ENCODE measurements around the gene MINDY3.
"Not testable (repeated sequence)": the region's sequence is repeated elsewhere in the genome, so short reads cannot be mapped to it uniquely, and the experiment has no call there.

MINDY3 gene

DNA sequence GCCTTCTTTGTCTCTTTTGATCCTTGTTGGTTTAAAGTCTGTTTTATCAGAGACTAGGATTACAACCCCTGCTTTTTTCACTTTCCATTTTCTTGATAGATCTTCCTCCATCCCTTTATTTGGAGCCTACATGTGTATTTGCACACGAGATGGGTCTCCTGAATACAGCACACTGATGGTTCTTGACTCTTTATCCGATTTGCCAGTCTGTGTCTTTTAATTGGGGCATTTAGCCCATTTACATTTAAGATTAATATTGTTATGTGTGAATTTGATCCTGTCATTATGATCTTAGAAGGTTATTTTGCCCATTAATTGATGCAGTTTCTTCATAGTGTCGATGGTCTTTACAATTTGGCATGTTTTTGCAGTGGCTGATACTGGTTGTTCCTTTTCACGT is 16.0 kb upstream of the MINDY3 start:
- H3K36me3 ChIP-seq (ENCODE audit: control insufficient read depth in 5 of 5, insufficient read depth in 5 of 5, low read length in 5 of 5); H3K4me1 ChIP-seq (ENCODE audit: control insufficient read depth in 5 of 5, insufficient read depth in 5 of 5, low read length in 5 of 5); H3K4me3 ChIP-seq (ENCODE audit: low read depth in 1 of 5, low read length in 5 of 5); H3K27ac ChIP-seq (ENCODE audit: low read depth, low read length); H3K9ac ChIP-seq (ENCODE audit: low read length in 5 of 5); H3K9me3 ChIP-seq (ENCODE audit: control insufficient read depth in 5 of 5, low read length in 5 of 5); H3K27me3 ChIP-seq (ENCODE audit: control insufficient read depth in 5 of 5, insufficient read depth in 4 of 5, low read length in 5 of 5): not testable (repeated sequence)

GRCh38 chr10:15872645-15873044 is 12.3 kb upstream of the MINDY3 start:
- not testable (repeated sequence) for H3K9ac ChIP-seq (ENCODE audit: low read length in 5 of 5); H3K9me3 ChIP-seq (ENCODE audit: control insufficient read depth in 5 of 5, low read length in 5 of 5); H3K4me1 ChIP-seq (ENCODE audit: control insufficient read depth in 5 of 5, insufficient read depth in 5 of 5, low read length in 5 of 5); H3K36me3 ChIP-seq (ENCODE audit: control insufficient read depth in 5 of 5, insufficient read depth in 5 of 5, low read length in 5 of 5); H3K27ac ChIP-seq (ENCODE audit: low read depth, low read length); H3K4me3 ChIP-seq (ENCODE audit: low read depth in 1 of 5, low read length in 5 of 5); H3K27me3 ChIP-seq (ENCODE audit: control insufficient read depth in 5 of 5, insufficient read depth in 4 of 5, low read length in 5 of 5)

DNA sequence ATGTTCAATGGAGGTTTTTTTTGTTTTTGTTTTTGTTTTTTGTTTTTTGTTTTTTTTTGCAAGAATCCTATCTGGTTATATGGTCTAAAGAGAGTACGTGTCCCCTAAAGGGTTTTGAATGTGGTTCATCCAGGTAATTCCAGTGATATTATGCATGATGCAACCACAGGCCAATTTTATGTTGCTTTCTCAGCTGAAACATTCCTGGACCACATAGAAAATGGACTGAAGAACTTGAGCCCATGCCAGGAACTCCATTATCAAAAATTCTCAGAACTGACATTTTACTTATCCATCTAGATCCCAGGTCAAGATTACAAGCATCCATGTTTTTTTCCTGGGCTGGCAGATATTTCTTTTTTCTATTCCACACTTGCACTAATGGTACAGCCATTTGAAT is 11.5 kb upstream of the MINDY3 start:
- H3K27ac ChIP-seq (ENCODE audit: low read depth, low read length) = no peak overlapping the region
- H3K4me3 ChIP-seq (ENCODE audit: low read depth in 1 of 5, low read length in 5 of 5) = no peak overlapping the region
- peaks cover 2 to 7% (median 3%) of the 10 kb centered on the region in 5 donors for H3K27me3 ChIP-seq (ENCODE audit: control insufficient read depth in 5 of 5, insufficient read depth in 4 of 5, low read length in 5 of 5)
- H3K36me3 ChIP-seq (ENCODE audit: control insufficient read depth in 5 of 5, insufficient read depth in 5 of 5, low read length in 5 of 5) = no peaks in the 10 kb centered on the region
- H3K9me3 ChIP-seq (ENCODE audit: control insufficient read depth in 5 of 5, low read length in 5 of 5) = peaks cover 0 to 2% (median 0%) of the 10 kb centered on the region in 5 donors
- no peak overlapping the region for H3K9ac ChIP-seq (ENCODE audit: low read length in 5 of 5)
- no peaks in the 10 kb centered on the region for H3K4me1 ChIP-seq (ENCODE audit: control insufficient read depth in 5 of 5, insufficient read depth in 5 of 5, low read length in 5 of 5)

- Histone ChIP-seq H3K4me3 (ENCODE audit: low read depth in 1 of 5, low read length in 5 of 5) (no peak overlapping the region), H3K27me3 (ENCODE audit: control insufficient read depth in 5 of 5, insufficient read depth in 4 of 5, low read length in 5 of 5) (peaks cover 3 to 18% (median 9%) of the 10 kb centered on the region in 5 donors), H3K36me3 (ENCODE audit: control insufficient read depth in 5 of 5, insufficient read depth in 5 of 5, low read length in 5 of 5) (no peaks in the 10 kb centered on the region), H3K9me3 (ENCODE audit: control insufficient read depth in 5 of 5, low read length in 5 of 5) (peaks cover 0 to 5% (median 0%) of the 10 kb centered on the region in 5 donors), H3K9ac (ENCODE audit: low read length in 5 of 5) (no peak overlapping the region), H3K27ac (ENCODE audit: low read depth, low read length) (no peak overlapping the region), H3K4me1 (ENCODE audit: control insufficient read depth in 5 of 5, insufficient read depth in 5 of 5, low read length in 5 of 5) (no peaks in the 10 kb centered on the region)
Measured at GRCh38 chr10:15869935-15870334, 9.6 kb upstream of the MINDY3 start.

- peaks cover 0 to 4% (median 0%) of the 10 kb centered on the region in 5 donors for H3K9me3 ChIP-seq (ENCODE audit: control insufficient read depth in 5 of 5, low read length in 5 of 5)
- H3K9ac ChIP-seq (ENCODE audit: low read length in 5 of 5) = no peak overlapping the region
- no peaks in the 10 kb centered on the region for H3K4me1 ChIP-seq (ENCODE audit: control insufficient read depth in 5 of 5, insufficient read depth in 5 of 5, low read length in 5 of 5)
- H3K27ac ChIP-seq (ENCODE audit: low read depth, low read length) = no peak overlapping the region
- no peak overlapping the region for H3K4me3 ChIP-seq (ENCODE audit: low read depth in 1 of 5, low read length in 5 of 5)
- no peaks in the 10 kb centered on the region for H3K36me3 ChIP-seq (ENCODE audit: control insufficient read depth in 5 of 5, insufficient read depth in 5 of 5, low read length in 5 of 5)
- peaks cover 3 to 24% (median 9%) of the 10 kb centered on the region in 5 donors for H3K27me3 ChIP-seq (ENCODE audit: control insufficient read depth in 5 of 5, insufficient read depth in 4 of 5, low read length in 5 of 5)
Measured at GRCh38 chr10:15868006-15868405, 7.7 kb upstream of the MINDY3 start.

- Histone ChIP-seq H3K9ac (ENCODE audit: low read length in 5 of 5) (no peak overlapping the region), H3K27me3 (ENCODE audit: control insufficient read depth in 5 of 5, insufficient read depth in 4 of 5, low read length in 5 of 5) (peaks cover 3 to 22% (median 9%) of the 10 kb centered on the region in 5 donors), H3K36me3 (ENCODE audit: control insufficient read depth in 5 of 5, insufficient read depth in 5 of 5, low read length in 5 of 5) (no peaks in the 10 kb centered on the region), H3K4me3 (ENCODE audit: low read depth in 1 of 5, low read length in 5 of 5) (no peak overlapping the region), H3K4me1 (ENCODE audit: control insufficient read depth in 5 of 5, insufficient read depth in 5 of 5, low read length in 5 of 5) (peaks cover 2 to 7% (median 5%) of the 10 kb centered on the region in 5 donors), H3K27ac (ENCODE audit: low read depth, low read length) (no peak overlapping the region), H3K9me3 (ENCODE audit: control insufficient read depth in 5 of 5, low read length in 5 of 5) (peaks cover 0 to 4% (median 0%) of the 10 kb centered on the region in 5 donors)
Measured at GRCh38 chr10:15865304-15865703, 5.0 kb upstream of the MINDY3 start.

DNA sequence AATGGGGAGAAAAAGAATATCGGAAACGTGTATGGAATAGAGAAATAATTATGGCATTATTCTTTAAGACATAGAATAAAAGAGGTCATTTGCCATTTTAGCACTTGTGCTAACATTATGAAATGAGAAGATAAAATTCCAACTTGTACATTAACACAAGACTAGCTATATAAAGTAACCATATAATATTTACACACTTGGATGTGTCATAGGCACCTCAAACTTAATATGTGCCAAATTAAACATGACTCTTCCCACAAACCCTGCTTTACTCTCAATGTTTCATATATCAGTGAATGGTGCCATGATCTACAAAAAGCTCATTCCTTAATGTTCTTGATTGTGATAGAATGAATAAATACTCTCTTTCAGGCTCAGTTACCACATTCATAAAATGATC is 4.1 kb upstream of the MINDY3 start:
- peaks cover 2 to 11% (median 8%) of the 10 kb centered on the region in 5 donors for H3K4me1 ChIP-seq (ENCODE audit: control insufficient read depth in 5 of 5, insufficient read depth in 5 of 5, low read length in 5 of 5)
- H3K27me3 ChIP-seq (ENCODE audit: control insufficient read depth in 5 of 5, insufficient read depth in 4 of 5, low read length in 5 of 5) = peaks cover 3 to 18% (median 8%) of the 10 kb centered on the region in 5 donors
- H3K36me3 ChIP-seq (ENCODE audit: control insufficient read depth in 5 of 5, insufficient read depth in 5 of 5, low read length in 5 of 5) = no peaks in the 10 kb centered on the region
- H3K9me3 ChIP-seq (ENCODE audit: control insufficient read depth in 5 of 5, low read length in 5 of 5) = peaks cover 0 to 4% (median 0%) of the 10 kb centered on the region in 5 donors
- no peak overlapping the region for H3K27ac ChIP-seq (ENCODE audit: low read depth, low read length)
- H3K4me3 ChIP-seq (ENCODE audit: low read depth in 1 of 5, low read length in 5 of 5) = no peak overlapping the region
- no peak overlapping the region for H3K9ac ChIP-seq (ENCODE audit: low read length in 5 of 5)

DNA sequence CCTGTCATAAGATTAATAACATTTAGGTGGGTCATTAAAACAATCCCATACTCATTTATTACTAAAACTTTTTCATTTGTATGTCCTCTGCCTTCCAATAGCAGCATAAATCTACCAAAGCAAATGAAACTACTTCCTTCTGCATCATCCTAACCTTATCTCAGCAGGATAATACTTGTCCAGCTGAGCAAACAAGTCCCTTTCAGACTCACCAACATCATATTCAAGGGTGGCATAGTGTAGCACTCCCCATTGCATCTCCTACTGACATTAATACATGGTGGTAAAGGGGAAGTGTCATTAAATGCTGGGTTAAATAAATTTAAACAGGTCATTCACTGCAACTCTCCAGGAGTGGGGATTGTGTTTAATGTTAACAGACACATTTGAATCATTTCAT is 3.4 kb upstream of the MINDY3 start:
- H3K9ac ChIP-seq (ENCODE audit: low read length in 5 of 5) = no peak overlapping the region
- peaks cover 2 to 17% (median 15%) of the 10 kb centered on the region in 5 donors for H3K4me1 ChIP-seq (ENCODE audit: control insufficient read depth in 5 of 5, insufficient read depth in 5 of 5, low read length in 5 of 5)
- peaks cover 3 to 18% (median 8%) of the 10 kb centered on the region in 5 donors for H3K27me3 ChIP-seq (ENCODE audit: control insufficient read depth in 5 of 5, insufficient read depth in 4 of 5, low read length in 5 of 5)
- no peak overlapping the region for H3K4me3 ChIP-seq (ENCODE audit: low read depth in 1 of 5, low read length in 5 of 5)
- peaks cover 0 to 4% (median 0%) of the 10 kb centered on the region in 5 donors for H3K9me3 ChIP-seq (ENCODE audit: control insufficient read depth in 5 of 5, low read length in 5 of 5)
- H3K27ac ChIP-seq (ENCODE audit: low read depth, low read length) = no peak overlapping the region
- no peaks in the 10 kb centered on the region for H3K36me3 ChIP-seq (ENCODE audit: control insufficient read depth in 5 of 5, insufficient read depth in 5 of 5, low read length in 5 of 5)

GRCh38 chr10:15863323-15863722 is 3.0 kb upstream of the MINDY3 start:
- Histone ChIP-seq H3K27me3 (ENCODE audit: control insufficient read depth in 5 of 5, insufficient read depth in 4 of 5, low read length in 5 of 5) (peaks cover 3 to 18% (median 8%) of the 10 kb centered on the region in 5 donors), H3K4me1 (ENCODE audit: control insufficient read depth in 5 of 5, insufficient read depth in 5 of 5, low read length in 5 of 5) (peaks cover 2 to 21% (median 19%) of the 10 kb centered on the region in 5 donors), H3K4me3 (ENCODE audit: low read depth in 1 of 5, low read length in 5 of 5) (no peak overlapping the region), H3K9me3 (ENCODE audit: control insufficient read depth in 5 of 5, low read length in 5 of 5) (peaks cover 0 to 4% (median 0%) of the 10 kb centered on the region in 5 donors), H3K36me3 (ENCODE audit: control insufficient read depth in 5 of 5, insufficient read depth in 5 of 5, low read length in 5 of 5) (no peaks in the 10 kb centered on the region), H3K9ac (ENCODE audit: low read length in 5 of 5) (no peak overlapping the region), H3K27ac (ENCODE audit: low read depth, low read length) (no peak overlapping the region)

- Histone ChIP-seq H3K36me3 (ENCODE audit: control insufficient read depth in 5 of 5, insufficient read depth in 5 of 5, low read length in 5 of 5) (no peaks in the 10 kb centered on the region), H3K4me3 (ENCODE audit: low read depth in 1 of 5, low read length in 5 of 5) (peak overlapping the region; percentile 93 to 98 (median 97)), H3K9me3 (ENCODE audit: control insufficient read depth in 5 of 5, low read length in 5 of 5) (peaks cover 0 to 3% (median 0%) of the 10 kb centered on the region in 5 donors), H3K9ac (ENCODE audit: low read length in 5 of 5) (peak overlapping the region; percentile 49 to 96 (median 84)), H3K27me3 (ENCODE audit: control insufficient read depth in 5 of 5, insufficient read depth in 4 of 5, low read length in 5 of 5) (peaks cover 0 to 9% (median 0%) of the 10 kb centered on the region in 5 donors), H3K4me1 (ENCODE audit: control insufficient read depth in 5 of 5, insufficient read depth in 5 of 5, low read length in 5 of 5) (peaks cover 2 to 37% (median 26%) of the 10 kb centered on the region in 5 donors), H3K27ac (ENCODE audit: low read depth, low read length) (peak overlapping the region; percentile 80)
Measured at GRCh38 chr10:15860692-15861201, 440 bp upstream of the MINDY3 start.

Measured in subcutaneous abdominal adipose tissue (tissue), 5 donors.